HepG2 (cell line): ENCODE results near the gene NAA38. TPM values are rescaled to one million over a fixed set of nuclear protein-coding genes. Genes with fewer than 3 reads are reported as not detected.
A peak's percentile ranks its signal among the peaks of the same experiment; 100 is the strongest.

ENCODE experiments used
- AGO2 ChIP-seq: fragments of 200-400 bp; formaldehyde crosslinking; optimal IDR thresholded peaks from 2 replicates; pipeline ENCODE3; 2017; ENCODE audit warnings: mild to moderate bottlenecking, low read depth, low read length, moderate library complexity
- E2F2 ChIP-seq: sonication (generic); formaldehyde crosslinking; IDR thresholded peaks from 2 replicates; pipeline ENCODE4 v1.4.0; 2020; ENCODE audit warnings: missing genetic modification reagents, borderline replicate concordance
- GABPB1 ChIP-seq: IDR thresholded peaks from 2 replicates; pipeline ENCODE4 v1.6.1; 2016; ENCODE audit warnings: mild to moderate bottlenecking, missing genetic modification reagents, moderate library complexity, missing compliant biosample characterization
- HMGXB4 ChIP-seq, 2 experiments: sonication (generic) in 1 of 2; formaldehyde crosslinking in 1 of 2; IDR thresholded peaks; 2 replicates each; pipeline versions ENCODE4 v1.4.0 to v1.6.1; 2018 to 2020; ENCODE audit warnings: missing genetic modification reagents in 2 of 2, borderline replicate concordance in 1 of 2, low read depth in 1 of 2, mild to moderate bottlenecking in 1 of 2, missing biosample characterization in 1 of 2
- MAX ChIP-seq: IDR thresholded peaks from 2 replicates; pipeline ENCODE4 v1.6.1; 2012; ENCODE audit warnings: inconsistent platforms
- MED13 ChIP-seq: sonication (generic); formaldehyde crosslinking; IDR thresholded peaks from 2 replicates; pipeline ENCODE4 v1.5.0; 2020; ENCODE audit warnings: missing genetic modification reagents
- NFATC3 ChIP-seq: sonication (generic); formaldehyde crosslinking; IDR thresholded peaks from 2 replicates; pipeline ENCODE4 v1.5.1; 2020; ENCODE audit warnings: mild to moderate bottlenecking, missing genetic modification reagents
- RARA ChIP-seq: IDR thresholded peaks from 2 replicates; pipeline ENCODE4 v1.6.1; 2016; ENCODE audit warnings: missing genetic modification reagents, missing compliant biosample characterization
- SIN3A ChIP-seq: IDR thresholded peaks from 2 replicates; pipeline ENCODE4 v1.6.1; 2011; ENCODE audit warnings: low read depth, mild to moderate bottlenecking, control low read depth, low read length, borderline replicate concordance
- TAF15 ChIP-seq: fragments of 200-400 bp; formaldehyde crosslinking; IDR thresholded peaks from one replicate; pipeline ENCODE4 v1.6.1; 2018; ENCODE audit warnings: mild to moderate bottlenecking, low read depth, low read length; ENCODE audit not compliant: poor library complexity, severe bottlenecking
- TBP ChIP-seq: sonication (generic); formaldehyde crosslinking; IDR thresholded peaks from 2 replicates; pipeline ENCODE4 v1.5.0; 2020; ENCODE audit warnings: missing genetic modification reagents
- TIGD3 ChIP-seq: sonication (generic); formaldehyde crosslinking; IDR thresholded peaks from 2 replicates; pipeline ENCODE4 v1.5.1; 2020; ENCODE audit warnings: mild to moderate bottlenecking, missing genetic modification reagents, borderline replicate concordance
- U2AF1 ChIP-seq: fragments of 200-400 bp; formaldehyde crosslinking; optimal IDR thresholded peaks from 2 replicates; pipeline ENCODE3; 2017; ENCODE audit warnings: mild to moderate bottlenecking, low read depth, low read length
- ZNF160 ChIP-seq: sonication (generic); formaldehyde crosslinking; IDR thresholded peaks from 2 replicates; pipeline ENCODE4 v1.8.0; 2022; ENCODE audit warnings: mild to moderate bottlenecking, inconsistent platforms, missing genetic modification reagents
- ZNF350 ChIP-seq: sonication (generic); formaldehyde crosslinking; IDR thresholded peaks from 2 replicates; pipeline ENCODE4 v1.4.0; 2020; ENCODE audit warnings: mild to moderate bottlenecking, low read depth, missing genetic modification reagents, borderline replicate concordance
- ZNF430 ChIP-seq: sonication (generic); formaldehyde crosslinking; IDR thresholded peaks from 2 replicates; pipeline ENCODE4 v1.9.0; 2021; ENCODE audit warnings: mild to moderate bottlenecking, missing genetic modification reagents
- ZNF503 ChIP-seq: sonication (generic); formaldehyde crosslinking; IDR thresholded peaks from 2 replicates; pipeline ENCODE4 v1.4.0; 2020; ENCODE audit warnings: missing genetic modification reagents
- ZNF543 ChIP-seq: sonication (generic); formaldehyde crosslinking; IDR thresholded peaks from 2 replicates; pipeline ENCODE4 v1.4.0; 2020; ENCODE audit warnings: mild to moderate bottlenecking, missing genetic modification reagents
- ZNF563 ChIP-seq: sonication (generic); formaldehyde crosslinking; IDR thresholded peaks from 2 replicates; pipeline ENCODE4 v1.8.0; 2022; ENCODE audit warnings: mild to moderate bottlenecking, moderate library complexity, missing genetic modification reagents
- ZNF619 ChIP-seq: sonication (generic); formaldehyde crosslinking; IDR thresholded peaks from 2 replicates; pipeline ENCODE4 v1.4.0; 2020; ENCODE audit warnings: mild to moderate bottlenecking, missing genetic modification reagents
- ZNF891 ChIP-seq: sonication (generic); formaldehyde crosslinking; IDR thresholded peaks from 2 replicates; pipeline ENCODE4 v1.5.0; 2020; ENCODE audit warnings: mild to moderate bottlenecking, missing genetic modification reagents
- polyA plus RNA-seq, 8 experiments: library from polyadenylated mRNA; depleted of rRNA in 3 of 8; stranded (reverse) in 7 of 8; unstranded in 1 of 8; fragments of >200 nt; fragmentation: Illumina TruSeq in 4 of 8; extraction: Trizol in 4 of 8; gene quantifications; 2 replicates each; pipeline versions ENCODE4 v1.2.1 to v1.2.3, GENCODE V29; 2011 to 2016; ENCODE audit warnings: low read depth in 4 of 8, missing spikeins in 1 of 8, mixed read lengths in 1 of 8; ENCODE audit not compliant: insufficient read depth in 1 of 8
- total RNA-seq, 5 experiments: library from RNA; depleted of rRNA; stranded (reverse); fragments of >200 nt; fragmentation: Illumina TruSeq; extraction: Trizol; gene quantifications; 2 replicates each; pipeline ENCODE4 v1.2.3, GENCODE V29; 2016; ENCODE audit warnings: low read depth in 1 of 5

Gene NAA38
- total and polyA plus RNA-seq, 2 of the 13 experiments (the other 11 are each of a cell fraction or from before 2014, with no cell fraction given) = 46.9 to 91.6 TPM

GRCh38 chr17:7835814-7836595 is 21.4 kb downstream of the NAA38 start (continued):
- TF ChIP-seq HMGXB4 (CRISPR knock-in tag; IDR thresholded peaks at IDR 0.05; ENCODE audit: borderline replicate concordance in 1 of 2, low read depth in 1 of 2) (peak in 1 of 2 experiments; percentile 57; a peak in 2 of 4 replicates), RARA (CRISPR knock-in tag) (peak; percentile 41; the same call in 1 of the 2 replicates), TIGD3 (0 out of 2 replicates have a peak, but pooled peaks have one; percentile 28), SIN3A (peak; percentile 58; the same call in 1 of the 2 replicates), E2F2 (CRISPR knock-in tag) (peak; percentile 63; the same call in 1 of the 2 replicates), MED13 (CRISPR knock-in tag) (no peak), ZNF891 (CRISPR knock-in tag) (no peak), TAF15 (peak; percentile 67), ZNF430 (peak; percentile 53), ZNF350 (CRISPR knock-in tag) (no peak), AGO2 (peak; percentile 82), TBP (CRISPR knock-in tag) (peak; percentile 56; the same call in 1 of the 2 replicates), NFATC3 (peak; percentile 27; the same call in 1 of the 2 replicates), ZNF563 (CRISPR knock-in tag) (0 out of 2 replicates have a peak, but pooled peaks have one; percentile 31), ZNF503 (CRISPR knock-in tag) (peak; percentile 52; the same call in 1 of the 2 replicates), ZNF543 (CRISPR knock-in tag) (peak; percentile 59; the same call in 1 of the 2 replicates), GABPB1 (CRISPR knock-in tag) (peak; percentile 0; the same call in 1 of the 2 replicates), MAX (peak; percentile 16; the same call in 1 of the 2 replicates), U2AF1 (peak; percentile 56), ZNF619 (CRISPR knock-in tag) (no peak), ZNF160 (CRISPR knock-in tag) (peak; percentile 25; the same call in 1 of the 2 replicates)
